Activated T-cell treated with anti-CD3 and anti-CD28 coated beads for 4 hours (primary cell): ENCODE measurements around the gene CDC40.
"Not testable (repeated sequence)": the region's sequence is repeated elsewhere in the genome, so short reads cannot be mapped to it uniquely, and the experiment has no call there.

Experiments used
- DNase-seq: peaks from one replicate; pipeline ENCODE4 v3.0.0-alpha.2; 2020

Gene CDC40

DNA sequence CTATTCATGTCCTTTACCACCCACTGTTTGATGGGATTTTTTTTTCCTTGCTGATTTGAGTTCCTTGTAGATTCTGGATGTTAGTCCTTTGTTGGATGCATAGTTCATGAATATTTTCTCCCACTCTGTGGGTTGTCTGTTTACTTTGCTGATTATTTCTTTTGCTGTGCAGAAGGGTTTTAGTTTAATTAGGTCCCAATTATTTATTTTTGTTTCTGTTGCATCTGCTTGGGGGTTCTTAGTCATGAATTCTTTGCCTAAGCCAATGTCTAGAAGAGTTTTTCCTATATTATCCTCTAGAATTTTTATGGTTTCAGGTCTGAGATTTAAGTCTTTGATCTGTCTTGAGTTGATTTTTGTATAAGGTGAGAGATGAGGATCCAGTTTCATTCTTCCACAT is 92.6 kb downstream of the CDC40 start:
- DNase-seq: not testable (repeated sequence)

DNA sequence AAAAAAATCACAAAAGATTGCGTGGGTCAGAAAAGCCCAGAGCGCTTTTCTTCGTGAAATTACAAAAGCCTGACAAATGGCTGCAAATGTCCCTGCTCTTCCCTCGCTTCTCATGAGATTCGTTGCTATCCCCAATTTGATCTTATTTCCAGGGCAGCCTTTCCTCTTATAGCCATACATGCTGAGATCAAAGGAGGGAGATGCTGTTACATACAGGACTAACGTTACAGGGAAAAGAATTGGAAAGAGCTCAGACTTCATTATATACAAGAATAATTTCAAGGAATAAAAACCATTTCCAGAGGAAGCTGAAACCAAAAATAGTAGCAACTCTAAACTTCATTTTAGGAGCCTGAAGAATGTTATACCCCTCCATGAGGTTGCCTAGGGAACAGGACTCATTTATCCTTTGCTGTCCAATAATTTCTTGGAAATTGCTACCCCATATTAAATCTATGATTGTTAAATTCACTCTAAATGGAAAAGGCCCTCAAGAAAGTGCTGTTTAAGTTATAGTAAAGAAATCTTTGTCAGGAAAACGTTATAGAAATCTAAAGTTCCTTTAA is 97.0 kb downstream of the CDC40 start:
- DNase-seq: no peak
